Measurements from ENCODE around the gene CA5A.

CA5A gene

DNA sequence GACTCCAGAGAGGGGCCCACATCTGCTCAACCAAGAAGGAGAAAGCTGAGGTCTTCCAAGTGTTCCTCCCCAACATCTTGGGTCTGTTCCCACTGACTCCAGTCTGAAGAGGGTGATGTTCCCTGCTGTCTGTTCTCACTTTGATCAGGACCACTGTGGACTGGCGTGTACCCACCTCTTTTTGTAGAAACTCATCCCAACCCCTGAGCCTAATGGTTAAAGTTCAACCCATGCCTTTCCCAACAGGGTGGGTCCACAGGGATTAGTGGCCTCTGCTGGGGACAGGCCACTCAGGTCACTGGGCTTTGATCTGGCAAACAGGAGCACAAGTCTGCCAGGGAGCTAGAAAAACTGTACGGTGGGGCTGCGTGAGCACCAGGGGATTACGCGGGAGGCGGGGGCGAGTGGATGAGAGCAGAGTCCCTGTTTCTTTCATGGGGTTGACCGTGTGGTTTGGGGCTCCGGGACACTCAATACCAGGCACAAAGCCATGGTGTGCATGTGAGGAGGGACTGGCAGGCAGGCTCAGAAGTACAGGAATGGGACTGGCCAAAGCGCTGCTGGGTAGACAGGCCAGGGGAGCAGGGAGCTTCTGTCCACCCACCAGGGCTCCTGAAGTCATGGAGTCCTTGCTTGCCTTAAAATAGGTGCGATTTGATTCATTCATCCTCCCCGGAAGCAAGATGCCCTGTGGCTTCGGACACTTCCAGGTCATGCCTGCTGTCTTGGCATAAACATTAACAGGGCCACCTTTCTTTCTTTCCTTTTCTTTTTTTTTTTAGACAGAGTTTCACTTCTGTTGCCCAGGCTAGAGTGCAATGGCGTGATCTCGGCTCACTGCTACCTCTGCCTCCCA is at the start of gene CA5A:
CA5A (minus strand) TSS at position 155 of the 856 bp plus-strand sequence; CDS start at position 76, 79 bp downstream.
- TF ChIP-seq RAD21 (IDR thresholded peaks at IDR 0.05; ENCODE audit: low read depth): no peak

DNA sequence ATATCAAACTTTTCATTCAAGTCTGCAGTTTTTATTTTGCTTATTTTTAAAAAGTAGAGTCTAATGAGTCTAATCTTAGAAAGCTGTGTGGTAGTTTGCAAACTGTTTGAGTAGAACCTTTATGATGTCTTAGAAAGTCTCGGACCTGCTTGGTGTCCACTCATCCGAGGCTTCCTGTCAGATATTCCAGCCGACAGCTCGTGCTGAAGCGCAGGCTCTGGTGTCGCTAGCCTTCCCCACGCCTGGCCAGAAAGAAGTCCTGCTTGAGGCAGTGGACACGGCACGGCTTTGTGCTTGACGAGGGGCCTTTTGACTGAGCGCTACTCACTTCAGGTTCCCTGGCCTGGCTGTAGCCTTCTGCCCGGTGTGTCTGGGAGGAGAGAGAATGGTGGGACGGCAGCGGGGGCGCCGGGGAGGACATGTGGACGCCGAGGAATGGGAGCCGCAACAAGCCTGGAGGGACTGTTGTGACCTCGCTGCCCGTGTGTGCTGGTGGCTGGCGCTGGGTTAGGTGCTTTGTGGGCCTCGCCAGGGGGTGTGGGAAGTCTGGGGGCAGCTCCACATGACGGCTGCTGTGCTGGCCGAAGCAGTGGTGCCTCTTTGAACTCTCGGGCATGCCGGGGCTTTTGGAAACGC is 48.4 kb upstream of the CA5A start:
- no peak for TF ChIP-seq EP300 (IDR thresholded peaks at IDR 0.05; ENCODE audit: borderline replicate concordance)
- no peak for TF ChIP-seq NFIC (IDR thresholded peaks at IDR 0.05)
- TF ChIP-seq, protein P1, sequence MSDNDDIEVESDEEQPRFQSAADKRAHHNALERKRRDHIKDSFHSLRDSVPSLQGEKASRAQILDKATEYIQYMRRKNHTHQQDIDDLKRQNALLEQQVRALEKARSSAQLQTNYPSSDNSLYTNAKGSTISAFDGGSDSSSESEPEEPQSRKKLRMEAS (IDR thresholded peaks at IDR 0.05): no peak
- no peak for TF ChIP-seq RAD21 (IDR thresholded peaks at IDR 0.05; ENCODE audit: low read depth)
- no peak for TF ChIP-seq FOXM1 (IDR thresholded peaks at IDR 0.05; ENCODE audit: borderline replicate concordance, low read depth)
- TF ChIP-seq, protein P2, sequence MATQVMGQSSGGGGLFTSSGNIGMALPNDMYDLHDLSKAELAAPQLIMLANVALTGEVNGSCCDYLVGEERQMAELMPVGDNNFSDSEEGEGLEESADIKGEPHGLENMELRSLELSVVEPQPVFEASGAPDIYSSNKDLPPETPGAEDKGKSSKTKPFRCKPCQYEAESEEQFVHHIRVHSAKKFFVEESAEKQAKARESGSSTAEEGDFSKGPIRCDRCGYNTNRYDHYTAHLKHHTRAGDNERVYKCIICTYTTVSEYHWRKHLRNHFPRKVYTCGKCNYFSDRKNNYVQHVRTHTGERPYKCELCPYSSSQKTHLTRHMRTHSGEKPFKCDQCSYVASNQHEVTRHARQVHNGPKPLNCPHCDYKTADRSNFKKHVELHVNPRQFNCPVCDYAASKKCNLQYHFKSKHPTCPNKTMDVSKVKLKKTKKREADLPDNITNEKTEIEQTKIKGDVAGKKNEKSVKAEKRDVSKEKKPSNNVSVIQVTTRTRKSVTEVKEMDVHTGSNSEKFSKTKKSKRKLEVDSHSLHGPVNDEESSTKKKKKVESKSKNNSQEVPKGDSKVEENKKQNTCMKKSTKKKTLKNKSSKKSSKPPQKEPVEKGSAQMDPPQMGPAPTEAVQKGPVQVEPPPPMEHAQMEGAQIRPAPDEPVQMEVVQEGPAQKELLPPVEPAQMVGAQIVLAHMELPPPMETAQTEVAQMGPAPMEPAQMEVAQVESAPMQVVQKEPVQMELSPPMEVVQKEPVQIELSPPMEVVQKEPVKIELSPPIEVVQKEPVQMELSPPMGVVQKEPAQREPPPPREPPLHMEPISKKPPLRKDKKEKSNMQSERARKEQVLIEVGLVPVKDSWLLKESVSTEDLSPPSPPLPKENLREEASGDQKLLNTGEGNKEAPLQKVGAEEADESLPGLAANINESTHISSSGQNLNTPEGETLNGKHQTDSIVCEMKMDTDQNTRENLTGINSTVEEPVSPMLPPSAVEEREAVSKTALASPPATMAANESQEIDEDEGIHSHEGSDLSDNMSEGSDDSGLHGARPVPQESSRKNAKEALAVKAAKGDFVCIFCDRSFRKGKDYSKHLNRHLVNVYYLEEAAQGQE (IDR thresholded peaks at IDR 0.05; ENCODE audit: low read depth): no peak
- TF ChIP-seq EGR1 (IDR thresholded peaks at IDR 0.05): no peak
- TF ChIP-seq CREB1 (IDR thresholded peaks at IDR 0.05; ENCODE audit: low read depth): no peak
- TF ChIP-seq TCF12 (IDR thresholded peaks at IDR 0.05; ENCODE audit: low read depth): no peak
- TF ChIP-seq YY1 (IDR thresholded peaks at IDR 0.05; ENCODE audit: low read depth): no peak
- TF ChIP-seq ZBTB7A (IDR thresholded peaks at IDR 0.05; ENCODE audit: low read depth): no peak
- no peak for TF ChIP-seq CEBPB (IDR thresholded peaks at IDR 0.05)
- no peak for TF ChIP-seq TAF1 (IDR thresholded peaks at IDR 0.05; ENCODE audit: low read depth)
- TF ChIP-seq TEAD4 (IDR thresholded peaks at IDR 0.05): no peak
- TF ChIP-seq, protein P3, sequence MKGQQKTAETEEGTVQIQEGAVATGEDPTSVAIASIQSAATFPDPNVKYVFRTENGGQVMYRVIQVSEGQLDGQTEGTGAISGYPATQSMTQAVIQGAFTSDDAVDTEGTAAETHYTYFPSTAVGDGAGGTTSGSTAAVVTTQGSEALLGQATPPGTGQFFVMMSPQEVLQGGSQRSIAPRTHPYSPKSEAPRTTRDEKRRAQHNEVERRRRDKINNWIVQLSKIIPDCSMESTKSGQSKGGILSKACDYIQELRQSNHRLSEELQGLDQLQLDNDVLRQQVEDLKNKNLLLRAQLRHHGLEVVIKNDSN (IDR thresholded peaks at IDR 0.05): no peak

DNA sequence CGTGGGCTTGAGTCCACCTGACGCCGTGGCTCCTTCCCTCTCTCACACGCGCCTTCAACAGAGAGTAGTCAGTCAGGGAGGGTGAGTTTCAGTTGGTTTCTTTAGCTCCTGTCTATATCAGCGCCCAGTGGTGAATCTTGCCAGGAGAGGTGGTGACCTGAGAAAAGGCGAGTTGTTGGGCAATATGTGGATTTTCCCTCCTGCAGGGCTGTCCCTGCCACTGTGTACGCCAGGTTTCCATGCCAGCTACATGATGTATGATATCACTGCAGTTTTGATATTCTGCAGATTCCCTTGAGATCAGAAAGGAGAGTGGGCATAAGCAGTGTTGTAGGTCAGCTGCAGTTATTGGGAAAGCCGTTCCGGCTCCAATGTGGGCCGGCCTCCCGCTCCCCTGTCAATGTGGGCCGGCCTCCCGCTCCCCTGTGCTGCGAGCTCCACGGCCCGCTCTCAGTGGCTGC is 46.3 kb upstream of the CA5A start:
- no peak for TF ChIP-seq EGR1 (IDR thresholded peaks at IDR 0.05)
- TF ChIP-seq, protein P1 (IDR thresholded peaks at IDR 0.05): no peak
- TF ChIP-seq FOXM1 (IDR thresholded peaks at IDR 0.05; ENCODE audit: borderline replicate concordance, low read depth): no peak
- TF ChIP-seq CREB1 (IDR thresholded peaks at IDR 0.05; ENCODE audit: low read depth): no peak
- TF ChIP-seq, protein P3 (IDR thresholded peaks at IDR 0.05): no peak
- TF ChIP-seq YY1 (IDR thresholded peaks at IDR 0.05; ENCODE audit: low read depth): no peak
- TF ChIP-seq CEBPB (IDR thresholded peaks at IDR 0.05): no peak
- no peak for TF ChIP-seq NFIC (IDR thresholded peaks at IDR 0.05)

DNA sequence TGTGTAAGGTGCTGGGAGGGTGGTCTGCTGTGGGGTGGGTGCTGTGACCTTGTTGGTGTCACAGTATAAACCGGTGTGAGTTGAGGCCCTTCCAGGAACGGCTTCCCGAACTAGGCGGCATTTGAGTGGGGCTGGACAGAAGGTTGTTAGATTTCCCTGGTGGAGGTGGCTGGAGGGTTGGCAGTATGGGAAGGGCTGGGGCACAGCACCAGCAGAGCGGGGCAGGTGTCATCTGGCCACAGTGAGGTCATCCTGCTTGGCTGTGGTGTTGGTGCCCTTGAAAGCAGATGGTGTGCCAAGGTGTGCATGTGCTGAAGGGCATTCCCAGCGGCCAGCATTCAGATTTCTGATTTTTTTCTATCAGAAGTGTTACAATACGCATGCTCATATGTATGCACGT is 43.0 kb upstream of the CA5A start:
- TF ChIP-seq, protein P1 (IDR thresholded peaks at IDR 0.05): no peak
- no peak for TF ChIP-seq ZBTB7A (IDR thresholded peaks at IDR 0.05; ENCODE audit: low read depth)
- TF ChIP-seq, protein P2 (IDR thresholded peaks at IDR 0.05; ENCODE audit: low read depth): no peak

DNA sequence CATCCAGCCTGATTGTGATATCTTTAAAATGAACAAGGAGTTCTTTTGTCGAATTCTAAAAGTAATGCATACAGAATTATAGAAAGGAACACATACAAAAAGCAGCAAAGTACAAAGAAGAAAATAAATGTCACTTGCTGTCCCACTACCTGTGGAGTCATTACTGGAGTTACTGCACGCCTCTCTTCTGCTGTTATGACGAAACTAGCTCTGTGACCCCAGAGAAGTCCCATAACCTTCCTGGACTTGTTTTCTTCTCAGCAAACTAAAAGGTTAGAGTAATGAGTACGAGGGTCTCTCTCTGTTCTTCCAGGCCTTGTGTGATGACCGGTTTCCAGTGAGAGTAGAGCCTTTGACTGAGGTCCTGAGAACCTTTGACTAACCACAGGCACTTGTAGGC is 41.8 kb upstream of the CA5A start:
- TF ChIP-seq EP300 (IDR thresholded peaks at IDR 0.05; ENCODE audit: borderline replicate concordance) (no peak), CEBPB (IDR thresholded peaks at IDR 0.05) (no peak), FOXM1 (IDR thresholded peaks at IDR 0.05; ENCODE audit: borderline replicate concordance, low read depth) (no peak), TAF1 (IDR thresholded peaks at IDR 0.05; ENCODE audit: low read depth) (no peak), CREB1 (IDR thresholded peaks at IDR 0.05; ENCODE audit: low read depth) (no peak), RAD21 (IDR thresholded peaks at IDR 0.05; ENCODE audit: low read depth) (no peak), TEAD4 (IDR thresholded peaks at IDR 0.05) (no peak), YY1 (IDR thresholded peaks at IDR 0.05; ENCODE audit: low read depth) (no peak), EGR1 (IDR thresholded peaks at IDR 0.05) (no peak), NFIC (IDR thresholded peaks at IDR 0.05) (no peak), ZBTB7A (IDR thresholded peaks at IDR 0.05; ENCODE audit: low read depth) (no peak), TCF12 (IDR thresholded peaks at IDR 0.05; ENCODE audit: low read depth) (no peak)
- TF ChIP-seq, protein P3 (IDR thresholded peaks at IDR 0.05): no peak
- TF ChIP-seq, protein P1 (IDR thresholded peaks at IDR 0.05): no peak
- TF ChIP-seq, protein P2 (IDR thresholded peaks at IDR 0.05; ENCODE audit: low read depth): no peak
